Measurements from ENCODE around the gene QRICH1. TPM values are rescaled to one million over a fixed set of nuclear protein-coding genes. Genes with fewer than 3 reads are reported as not detected.
A peak's percentile ranks its signal among the peaks of the same experiment; 100 is the strongest.

QRICH1 gene
- total and polyA plus RNA-seq, 2 of the 13 experiments (the other 11 are each of a cell fraction or from before 2014, with no cell fraction given): 52.6 to 102 TPM

- no peak for TF ChIP-seq TRAFD1 (CRISPR knock-in tag; IDR thresholded peaks at IDR 0.05; ENCODE audit: borderline replicate concordance)
- no peak for TF ChIP-seq XRCC5 (optimal IDR thresholded peaks at IDR 0.05; ENCODE audit: low read length)
- TF ChIP-seq CBX1 (IDR thresholded peaks at IDR 0.05; ENCODE audit: low read depth): no peak
- no peak for TF ChIP-seq NRL (CRISPR knock-in tag; IDR thresholded peaks at IDR 0.05; ENCODE audit: borderline replicate concordance)
- TF ChIP-seq POGK (CRISPR knock-in tag; conservative IDR thresholded peaks at IDR 0.05): peak; percentile 83
- TF ChIP-seq FOXK2 (IDR thresholded peaks at IDR 0.05): no peak
- TF ChIP-seq ZXDC (CRISPR knock-in tag; IDR thresholded peaks at IDR 0.05): peak; percentile 49
- peak; percentile 53; the same call in 1 of the 2 replicates for TF ChIP-seq MYC (CRISPR knock-in tag; IDR thresholded peaks at IDR 0.05; ENCODE audit: borderline replicate concordance)
- TF ChIP-seq ZNF530 (CRISPR knock-in tag; IDR thresholded peaks at IDR 0.05; ENCODE audit: low read depth): no peak
- peak; percentile 77 for TF ChIP-seq MAX (IDR thresholded peaks at IDR 0.05)
- 0 out of 2 replicates have a peak, but pooled peaks have one; percentile 43 for TF ChIP-seq ZNF713 (CRISPR knock-in tag; IDR thresholded peaks at IDR 0.05)
- TF ChIP-seq ZSCAN31 (CRISPR knock-in tag; IDR thresholded peaks at IDR 0.05; ENCODE audit: low read depth): peak; percentile 93; the same call in 1 of the 2 replicates
- peak; percentile 81; the same call in 1 of the 2 replicates for TF ChIP-seq ZFY (CRISPR knock-in tag; IDR thresholded peaks at IDR 0.05)
- TF ChIP-seq SKIL (CRISPR knock-in tag; IDR thresholded peaks at IDR 0.05; ENCODE audit: borderline replicate concordance): no peak
- TF ChIP-seq ZFYVE20 (CRISPR knock-in tag; IDR thresholded peaks at IDR 0.05; ENCODE audit: borderline replicate concordance, low read depth): no peak
- TF ChIP-seq ELF3 (CRISPR knock-in tag; IDR thresholded peaks at IDR 0.05): 0 out of 2 replicates have a peak, but pooled peaks have one; percentile 61
- TF ChIP-seq SMARCE1 (IDR thresholded peaks at IDR 0.05; ENCODE audit: borderline replicate concordance): no peak
- TF ChIP-seq NFRKB (IDR thresholded peaks at IDR 0.05): no peak
- TF ChIP-seq IRF9 (CRISPR knock-in tag; IDR thresholded peaks at IDR 0.05; ENCODE audit: borderline replicate concordance): 0 out of 2 replicates have a peak, but pooled peaks have one; percentile 70
- no peak for TF ChIP-seq XBP1 (CRISPR knock-in tag; IDR thresholded peaks at IDR 0.05)
These were observed 75.7 kb downstream of the QRICH1 start, which contains the start of gene DALRD3 (continued) for GRCh38 chr3:49017971-49018706.

Measured in HepG2 (cell line).